Uterus (tissue), 4 donors: Measurements from ENCODE around the gene TSPAN4. TPM values are rescaled to one million over a fixed set of nuclear protein-coding genes. Genes with fewer than 3 reads are reported as not detected.

Experiments
- DNase-seq, 2 donors: peaks; one replicate each; pipeline ENCODE4 v3.0.0-alpha.2; 2019 to 2020
- H3K27ac ChIP-seq, 2 donors: fragments of 200-600 bp; sonication (generic); 1 replicate in 1 of 2; 2 replicates in 1 of 2; pipeline ENCODE4 v1.5.1; 2016 to 2018
- H3K27me3 ChIP-seq, 2 donors: fragments of 200-600 bp; sonication (generic); one replicate each; pipeline ENCODE4 v1.5.1; 2018 to 2019; ENCODE audit warnings: control low read depth in 1 of 2
- H3K36me3 ChIP-seq, 2 donors: fragments of 200-600 bp; sonication (generic); one replicate each; pipeline ENCODE4 v1.5.1; 2019; ENCODE audit warnings: control low read depth in 1 of 2
- H3K4me1 ChIP-seq, 2 donors: fragments of 200-600 bp; sonication (generic); one replicate each; pipeline ENCODE4 v1.5.1; 2018 to 2019; ENCODE audit warnings: control low read depth in 1 of 2
- H3K4me3 ChIP-seq, 2 donors: fragments of 200-600 bp; sonication (generic); 1 replicate in 1 of 2; 2 replicates in 1 of 2; pipeline ENCODE4 v1.5.1; 2018 to 2019; ENCODE audit warnings: mild to moderate bottlenecking in 1 of 2
- H3K9me3 ChIP-seq, 2 donors: fragments of 200-600 bp; sonication (generic); one replicate each; pipeline ENCODE4 v1.5.1; 2019; ENCODE audit warnings: control low read depth in 1 of 2
- POLR2A ChIP-seq, 2 donors: fragments of 450-650 bp; IDR thresholded peaks; one replicate each; pipeline ENCODE4 v1.6.1; 2016; ENCODE audit warnings: antibody characterized with exemption in 2 of 2, mild to moderate bottlenecking in 1 of 2, moderate library complexity in 1 of 2
- intact Hi-C: fragments of 100-400 bp; cut with DNase I; formaldehyde crosslinking; loops from one replicate; pipeline ENCODE4 v1.15.1; 2023; ENCODE audit warnings: low total_unique reads
- total RNA-seq, 4 donors: library from RNA; depleted of rRNA in 3 of 4; stranded (reverse); fragments of >200 nt in 3 of 4; gene quantifications; one replicate each; pipeline versions ENCODE4 v1.1.0 to v1.2.4, GENCODE V29; 2014 to 2023
- TF ChIP-seq, protein P1 (sequence below), 4 experiments: fragments of 200-600 bp in 2 of 4; fragments of 450-650 bp in 2 of 4; sonication (generic) in 2 of 4; IDR thresholded peaks; one replicate each; pipeline ENCODE4 v1.5.1; 2016 to 2019; ENCODE audit warnings: antibody characterized with exemption in 4 of 4, mild to moderate bottlenecking in 2 of 4, moderate library complexity in 1 of 4
- donor health status: DM: yes; HTN: yes; CAD: no.

Gene TSPAN4
- total RNA-seq, 4 donors from 2014 or later = 68.4 to 119 (median 105) TPM

GRCh38 chr11:821512-822371 lies 20.9 kb upstream of the TSPAN4 start:
- Histone ChIP-seq H3K27me3 (peaks cover 0 to 9% of the 10 kb centered on the region in 2 donors), H3K4me1 (peaks cover 0 to 22% of the 10 kb centered on the region in 2 donors), H3K27ac (no peak overlapping the region), H3K4me3 (no peak overlapping the region), H3K9me3 (no peaks in the 10 kb centered on the region), H3K36me3 (no peaks in the 10 kb centered on the region)
- TF ChIP-seq POLR2A (IDR thresholded peaks at IDR 0.05) = no peak
- TF ChIP-seq, protein P1, sequence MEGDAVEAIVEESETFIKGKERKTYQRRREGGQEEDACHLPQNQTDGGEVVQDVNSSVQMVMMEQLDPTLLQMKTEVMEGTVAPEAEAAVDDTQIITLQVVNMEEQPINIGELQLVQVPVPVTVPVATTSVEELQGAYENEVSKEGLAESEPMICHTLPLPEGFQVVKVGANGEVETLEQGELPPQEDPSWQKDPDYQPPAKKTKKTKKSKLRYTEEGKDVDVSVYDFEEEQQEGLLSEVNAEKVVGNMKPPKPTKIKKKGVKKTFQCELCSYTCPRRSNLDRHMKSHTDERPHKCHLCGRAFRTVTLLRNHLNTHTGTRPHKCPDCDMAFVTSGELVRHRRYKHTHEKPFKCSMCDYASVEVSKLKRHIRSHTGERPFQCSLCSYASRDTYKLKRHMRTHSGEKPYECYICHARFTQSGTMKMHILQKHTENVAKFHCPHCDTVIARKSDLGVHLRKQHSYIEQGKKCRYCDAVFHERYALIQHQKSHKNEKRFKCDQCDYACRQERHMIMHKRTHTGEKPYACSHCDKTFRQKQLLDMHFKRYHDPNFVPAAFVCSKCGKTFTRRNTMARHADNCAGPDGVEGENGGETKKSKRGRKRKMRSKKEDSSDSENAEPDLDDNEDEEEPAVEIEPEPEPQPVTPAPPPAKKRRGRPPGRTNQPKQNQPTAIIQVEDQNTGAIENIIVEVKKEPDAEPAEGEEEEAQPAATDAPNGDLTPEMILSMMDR (IDR thresholded peaks at IDR 0.05) = no peak
- DNase-seq = no peak
- intact Hi-C loops = no loop called here

- no peak for DNase-seq
- H3K36me3 ChIP-seq = no peaks in the 10 kb centered on the region
- peaks cover 4 to 20% of the 10 kb centered on the region in 2 donors for H3K27me3 ChIP-seq
- H3K4me1 ChIP-seq = peaks cover 0 to 31% of the 10 kb centered on the region in 2 donors
- intact Hi-C loops = no loop called here
- no peak overlapping the region for H3K27ac ChIP-seq
- TF ChIP-seq, protein P1 (IDR thresholded peaks at IDR 0.05) = no peak
- TF ChIP-seq POLR2A (IDR thresholded peaks at IDR 0.05) = no peak
- H3K4me3 ChIP-seq = no peak overlapping the region
- no peaks in the 10 kb centered on the region for H3K9me3 ChIP-seq
These were observed 19.0 kb upstream of the TSPAN4 start for GRCh38 chr11:823441-824291.

DNA sequence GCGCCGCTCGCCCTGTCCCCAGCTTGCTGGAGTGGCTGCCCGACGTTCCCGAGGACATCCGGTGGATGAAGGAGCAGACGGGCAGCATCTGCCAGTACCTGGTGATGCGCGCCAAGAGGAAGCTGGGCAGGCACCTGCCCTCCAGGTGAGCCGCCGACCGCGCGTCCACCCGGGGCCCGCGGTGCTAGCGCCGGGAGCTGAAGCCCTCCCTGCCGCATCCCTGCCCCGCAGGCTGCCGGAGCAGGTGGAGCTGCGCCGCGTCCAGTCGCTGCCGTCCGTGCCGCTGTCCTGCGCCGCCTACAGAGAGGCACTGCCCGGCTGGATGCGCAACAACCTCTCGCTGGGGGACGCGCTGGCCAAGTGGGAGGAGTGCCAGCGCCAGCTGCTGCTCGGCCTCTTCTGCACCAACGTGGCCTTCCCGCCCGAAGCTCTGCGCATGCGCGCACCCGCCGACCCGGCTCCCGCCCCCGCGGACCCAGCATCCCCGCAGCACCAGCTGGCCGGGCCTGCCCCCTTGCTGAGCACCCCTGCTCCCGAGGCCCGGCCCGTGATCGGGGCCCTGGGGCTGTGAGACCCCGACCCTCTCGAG lies 18.3 kb upstream of the TSPAN4 start:
- Histone ChIP-seq H3K27ac (no peak overlapping the region), H3K36me3 (no peaks in the 10 kb centered on the region), H3K27me3 (peaks cover 11 to 20% of the 10 kb centered on the region in 2 donors), H3K9me3 (no peaks in the 10 kb centered on the region), H3K4me1 (peaks cover 0 to 34% of the 10 kb centered on the region in 2 donors), H3K4me3 (no peak overlapping the region)
- DNase-seq = no peak
- no peak for TF ChIP-seq POLR2A (IDR thresholded peaks at IDR 0.05)
- TF ChIP-seq, protein P1 (IDR thresholded peaks at IDR 0.05) = no peak
- intact Hi-C loops = no loop called here

- TF ChIP-seq POLR2A (IDR thresholded peaks at IDR 0.05) = no peak
- TF ChIP-seq, protein P1 (IDR thresholded peaks at IDR 0.05) = no peak
- no peak overlapping the region for H3K4me3 ChIP-seq
- intact Hi-C loops = no loop called here
- no peak overlapping the region for H3K27ac ChIP-seq
- H3K36me3 ChIP-seq = no peaks in the 10 kb centered on the region
- peaks cover 0 to 40% of the 10 kb centered on the region in 2 donors for H3K4me1 ChIP-seq
- DNase-seq = no peak
- H3K27me3 ChIP-seq = peaks cover 16 to 20% of the 10 kb centered on the region in 2 donors
- no peaks in the 10 kb centered on the region for H3K9me3 ChIP-seq
These were observed 17.7 kb upstream of the TSPAN4 start for GRCh38 chr11:824942-825341.
